ENCODE data around the gene FOXK2. TPM values are rescaled to one million over a fixed set of nuclear protein-coding genes. Genes with fewer than 3 reads are reported as not detected.

The FOXK2 gene
- total and polyA plus RNA-seq, 4 donors = 23.4 to 59.8 (median 33.4) TPM

DNA sequence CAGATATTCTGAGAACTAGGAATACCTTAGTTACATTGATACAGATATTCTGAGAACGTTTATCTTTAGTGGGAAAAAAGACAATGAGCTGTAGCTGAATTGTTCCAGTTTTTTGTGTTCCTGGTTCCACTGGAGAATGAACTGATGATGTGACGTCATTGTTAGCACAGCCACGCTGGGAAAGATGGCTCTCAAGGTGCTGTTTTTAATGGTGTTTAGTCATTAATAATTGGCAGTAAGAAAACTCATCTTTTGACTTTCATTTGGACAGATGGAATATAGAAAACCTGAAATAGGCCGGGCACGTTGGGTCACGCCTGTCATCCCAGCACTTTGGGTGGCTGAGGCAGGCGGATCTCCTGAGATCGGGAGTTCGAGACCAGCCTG lies 10.4 kb downstream of the FOXK2 start:
- H3K27me3 ChIP-seq (ENCODE audit: control insufficient read depth in 3 of 3, insufficient read depth in 3 of 3, low read length in 2 of 3) = no peaks in the 10 kb centered on the region
- ATAC-seq (ENCODE audit: insufficient read depth, low FRiP score) (no peak), DNase-seq (no peak)
- TF ChIP-seq, protein P1, sequence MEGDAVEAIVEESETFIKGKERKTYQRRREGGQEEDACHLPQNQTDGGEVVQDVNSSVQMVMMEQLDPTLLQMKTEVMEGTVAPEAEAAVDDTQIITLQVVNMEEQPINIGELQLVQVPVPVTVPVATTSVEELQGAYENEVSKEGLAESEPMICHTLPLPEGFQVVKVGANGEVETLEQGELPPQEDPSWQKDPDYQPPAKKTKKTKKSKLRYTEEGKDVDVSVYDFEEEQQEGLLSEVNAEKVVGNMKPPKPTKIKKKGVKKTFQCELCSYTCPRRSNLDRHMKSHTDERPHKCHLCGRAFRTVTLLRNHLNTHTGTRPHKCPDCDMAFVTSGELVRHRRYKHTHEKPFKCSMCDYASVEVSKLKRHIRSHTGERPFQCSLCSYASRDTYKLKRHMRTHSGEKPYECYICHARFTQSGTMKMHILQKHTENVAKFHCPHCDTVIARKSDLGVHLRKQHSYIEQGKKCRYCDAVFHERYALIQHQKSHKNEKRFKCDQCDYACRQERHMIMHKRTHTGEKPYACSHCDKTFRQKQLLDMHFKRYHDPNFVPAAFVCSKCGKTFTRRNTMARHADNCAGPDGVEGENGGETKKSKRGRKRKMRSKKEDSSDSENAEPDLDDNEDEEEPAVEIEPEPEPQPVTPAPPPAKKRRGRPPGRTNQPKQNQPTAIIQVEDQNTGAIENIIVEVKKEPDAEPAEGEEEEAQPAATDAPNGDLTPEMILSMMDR (IDR thresholded peaks at IDR 0.05; ENCODE audit: control extremely low read depth, extremely low read depth) = no peak
- no peak overlapping the region for H3K4me3 ChIP-seq
- H3K9me3 ChIP-seq (ENCODE audit: control insufficient read depth in 4 of 4, insufficient read depth in 3 of 4, low read length in 3 of 4) = peaks cover 0 to 1% (median 0%) of the 10 kb centered on the region in 4 donors
- WGBS, 2 donors = 87 to 91% methylated on average over 9 of the region's 9 CpGs
- H3K36me3 ChIP-seq (ENCODE audit: control insufficient read depth in 4 of 4, insufficient read depth in 4 of 4, low read length in 4 of 4) = no peaks in the 10 kb centered on the region
- H3K9ac ChIP-seq (ENCODE audit: insufficient read depth in 1 of 2, low read length in 2 of 2) = no peak overlapping the region
- peak overlapping the region in 1 of 2 donors; percentile 42 for H3K27ac ChIP-seq (ENCODE audit: low read depth in 1 of 2, low read length in 1 of 2)
- H3K4me1 ChIP-seq (ENCODE audit: control insufficient read depth in 5 of 5, insufficient read depth in 5 of 5, low read length in 5 of 5) = peaks cover 2 to 21% (median 10%) of the 10 kb centered on the region in 5 donors

DNA sequence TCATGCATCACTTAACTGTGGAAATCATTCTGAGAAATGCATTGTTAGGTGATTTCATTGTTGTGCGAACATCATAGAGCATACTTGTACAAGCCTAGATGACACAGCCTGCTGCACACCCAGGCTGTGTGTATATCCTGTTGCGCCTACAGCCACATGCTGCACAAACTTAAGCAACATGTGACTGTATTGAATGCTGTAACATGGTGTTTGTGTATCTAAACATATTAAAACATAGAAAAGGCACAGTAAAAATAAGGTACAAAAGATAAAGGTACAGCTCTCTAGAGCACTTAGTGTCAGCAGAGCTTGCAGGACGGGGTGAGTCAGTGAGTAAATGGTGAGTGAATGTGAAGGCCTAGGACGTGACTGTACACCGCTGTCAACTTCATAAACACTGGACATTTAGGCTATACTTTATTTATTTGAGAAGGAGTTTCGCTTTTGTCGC lies 11.9 kb downstream of the FOXK2 start:
- TF ChIP-seq, protein P1 (IDR thresholded peaks at IDR 0.05; ENCODE audit: control extremely low read depth, extremely low read depth) = no peak
- ATAC-seq (ENCODE audit: insufficient read depth, low FRiP score) (no peak), DNase-seq (no peak)
- no peaks in the 10 kb centered on the region for H3K36me3 ChIP-seq (ENCODE audit: control insufficient read depth in 4 of 4, insufficient read depth in 4 of 4, low read length in 4 of 4)
- H3K9ac ChIP-seq (ENCODE audit: insufficient read depth in 1 of 2, low read length in 2 of 2) = peak overlapping the region in 1 of 2 donors; percentile 40
- no peaks in the 10 kb centered on the region for H3K27me3 ChIP-seq (ENCODE audit: control insufficient read depth in 3 of 3, insufficient read depth in 3 of 3, low read length in 2 of 3)
- 69 to 82% methylated on average over 7 of the region's 7 CpGs for WGBS, 2 donors
- H3K27ac ChIP-seq (ENCODE audit: low read depth in 1 of 2, low read length in 1 of 2) = no peak overlapping the region
- peaks cover 0 to 1% (median 0%) of the 10 kb centered on the region in 4 donors for H3K9me3 ChIP-seq (ENCODE audit: control insufficient read depth in 4 of 4, insufficient read depth in 3 of 4, low read length in 3 of 4)
- peaks cover 9 to 29% (median 19%) of the 10 kb centered on the region in 5 donors for H3K4me1 ChIP-seq (ENCODE audit: control insufficient read depth in 5 of 5, insufficient read depth in 5 of 5, low read length in 5 of 5)
- H3K4me3 ChIP-seq = no peak overlapping the region

DNA sequence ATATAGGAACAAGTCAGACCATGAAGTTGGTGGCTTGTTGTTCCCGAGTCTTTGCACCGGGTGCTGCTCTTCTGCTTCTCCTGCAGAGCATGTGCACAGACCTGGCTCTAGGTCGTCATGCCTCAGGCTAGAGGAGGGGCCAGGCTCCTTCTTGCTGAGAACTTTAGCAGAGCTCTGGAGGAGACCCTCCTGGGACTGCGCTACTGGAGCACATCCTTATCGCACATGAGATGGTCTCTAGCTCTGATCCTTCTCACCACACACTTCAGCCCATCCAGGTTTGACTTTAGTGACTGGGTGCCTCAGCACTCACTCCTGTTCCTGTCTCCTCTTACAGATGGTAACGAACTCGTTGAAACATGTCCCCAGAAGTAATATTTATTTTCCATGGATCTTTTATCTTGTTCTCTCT lies 14.9 kb downstream of the FOXK2 start:
- DNase-seq = no peak
- TF ChIP-seq, protein P1 (IDR thresholded peaks at IDR 0.05; ENCODE audit: control extremely low read depth, extremely low read depth) = no peak
- ATAC-seq (ENCODE audit: insufficient read depth, low FRiP score) = no peak
- 72 to 74% methylated on average over 7 of the region's 7 CpGs for WGBS, 2 donors
- no peak overlapping the region for H3K27ac ChIP-seq (ENCODE audit: low read depth in 1 of 2, low read length in 1 of 2)
- no peak overlapping the region for H3K4me3 ChIP-seq
- H3K9me3 ChIP-seq (ENCODE audit: control insufficient read depth in 4 of 4, insufficient read depth in 3 of 4, low read length in 3 of 4) = peaks cover 0 to 1% (median 0%) of the 10 kb centered on the region in 4 donors
- H3K27me3 ChIP-seq (ENCODE audit: control insufficient read depth in 3 of 3, insufficient read depth in 3 of 3, low read length in 2 of 3) = no peaks in the 10 kb centered on the region
- no peaks in the 10 kb centered on the region for H3K36me3 ChIP-seq (ENCODE audit: control insufficient read depth in 4 of 4, insufficient read depth in 4 of 4, low read length in 4 of 4)
- H3K4me1 ChIP-seq (ENCODE audit: control insufficient read depth in 5 of 5, insufficient read depth in 5 of 5, low read length in 5 of 5) = peaks cover 15 to 38% (median 28%) of the 10 kb centered on the region in 5 donors
- no peak overlapping the region for H3K9ac ChIP-seq (ENCODE audit: insufficient read depth in 1 of 2, low read length in 2 of 2)

Measured in lung (tissue), 12 donors.